ENCODE data around the gene DHCR24. TPM values are rescaled to one million over a fixed set of nuclear protein-coding genes. Genes with fewer than 3 reads are reported as not detected.

Gene DHCR24
- total RNA-seq, 2 donors from 2014 or later = 243 to 340 TPM

DNA sequence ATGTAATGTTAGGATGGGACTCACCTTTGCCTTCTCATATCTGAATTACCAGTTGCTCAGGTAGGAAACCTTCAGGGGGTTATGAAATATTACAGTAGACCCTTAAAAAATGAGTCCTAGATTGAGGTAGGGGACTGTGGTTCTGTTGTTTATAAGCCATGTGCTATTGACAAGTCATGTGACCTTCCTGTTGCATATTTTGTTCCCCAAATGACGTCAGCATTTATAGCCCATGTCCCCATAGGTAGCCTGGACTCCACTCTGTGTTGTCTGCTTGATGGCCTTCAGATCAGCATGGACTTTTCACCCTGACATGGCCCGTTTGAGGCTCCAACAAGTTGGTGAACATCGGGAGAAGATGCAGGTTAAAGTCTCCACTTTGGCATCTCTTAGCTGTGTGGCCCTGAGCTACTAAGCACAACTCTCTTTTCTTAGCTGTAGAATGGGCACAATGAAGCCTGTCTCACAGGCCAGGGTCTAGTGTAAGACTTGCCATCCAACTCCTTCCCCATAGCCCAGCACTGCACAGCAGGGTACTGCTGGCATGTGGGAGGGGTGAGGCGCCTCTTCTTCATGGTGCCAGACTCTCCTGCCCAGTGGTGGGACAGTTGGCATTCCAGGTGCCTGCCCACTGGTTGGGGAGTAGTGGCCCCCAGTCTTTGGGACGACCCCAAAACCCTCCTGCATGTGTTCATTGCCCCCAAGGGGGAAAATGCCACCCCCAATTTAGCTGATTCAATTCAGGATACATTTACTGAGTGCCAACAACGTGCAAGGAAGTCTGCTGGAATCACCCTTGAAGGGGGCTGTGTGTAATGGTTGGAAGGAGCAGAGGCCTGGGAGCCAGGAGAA is 49.8 kb downstream of the DHCR24 start:
- H3K27ac Mint-ChIP-seq = no peak overlapping the region
- Histone ChIP-seq H3K9me3 (ENCODE audit: control insufficient read depth, low read length) (no peaks in the 10 kb centered on the region), H3K4me1 (ENCODE audit: control insufficient read depth, insufficient read depth, low read length) (no peaks in the 10 kb centered on the region), H3K36me3 (ENCODE audit: control insufficient read depth, insufficient read depth, low read length) (no peaks in the 10 kb centered on the region), H3K27me3 (ENCODE audit: control insufficient read depth, insufficient read depth, low read length, poor library complexity, severe bottlenecking) (no peaks in the 10 kb centered on the region), H3K4me3 (ENCODE audit: low read length) (no peak overlapping the region), H3K9ac (ENCODE audit: extremely low read depth, low read length, poor library complexity, severe bottlenecking) (no peak overlapping the region), H3K27ac (ENCODE audit: low read depth, low read length) (no peak overlapping the region)
- H3K27me3 Mint-ChIP-seq (ENCODE audit: insufficient read depth) = peaks cover 1% of the 10 kb centered on the region
- WGBS, 2 experiments (ENCODE audit: insufficient coverage in 1 of 2, insufficient read length in 1 of 2) = 89 to 95% methylated on average over 5 to 6 of the region's 6 CpGs
- no peak overlapping the region for H3K4me3 Mint-ChIP-seq
- DNase-seq = peak; percentile 20
- H3K4me1 Mint-ChIP-seq = no peaks in the 10 kb centered on the region
- no peaks in the 10 kb centered on the region for H3K9me3 Mint-ChIP-seq
- TF ChIP-seq, protein P1, sequence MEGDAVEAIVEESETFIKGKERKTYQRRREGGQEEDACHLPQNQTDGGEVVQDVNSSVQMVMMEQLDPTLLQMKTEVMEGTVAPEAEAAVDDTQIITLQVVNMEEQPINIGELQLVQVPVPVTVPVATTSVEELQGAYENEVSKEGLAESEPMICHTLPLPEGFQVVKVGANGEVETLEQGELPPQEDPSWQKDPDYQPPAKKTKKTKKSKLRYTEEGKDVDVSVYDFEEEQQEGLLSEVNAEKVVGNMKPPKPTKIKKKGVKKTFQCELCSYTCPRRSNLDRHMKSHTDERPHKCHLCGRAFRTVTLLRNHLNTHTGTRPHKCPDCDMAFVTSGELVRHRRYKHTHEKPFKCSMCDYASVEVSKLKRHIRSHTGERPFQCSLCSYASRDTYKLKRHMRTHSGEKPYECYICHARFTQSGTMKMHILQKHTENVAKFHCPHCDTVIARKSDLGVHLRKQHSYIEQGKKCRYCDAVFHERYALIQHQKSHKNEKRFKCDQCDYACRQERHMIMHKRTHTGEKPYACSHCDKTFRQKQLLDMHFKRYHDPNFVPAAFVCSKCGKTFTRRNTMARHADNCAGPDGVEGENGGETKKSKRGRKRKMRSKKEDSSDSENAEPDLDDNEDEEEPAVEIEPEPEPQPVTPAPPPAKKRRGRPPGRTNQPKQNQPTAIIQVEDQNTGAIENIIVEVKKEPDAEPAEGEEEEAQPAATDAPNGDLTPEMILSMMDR (conservative IDR thresholded peaks at IDR 0.05) = no peak
- H3K36me3 Mint-ChIP-seq (ENCODE audit: low read depth) = no peaks in the 10 kb centered on the region

DNA sequence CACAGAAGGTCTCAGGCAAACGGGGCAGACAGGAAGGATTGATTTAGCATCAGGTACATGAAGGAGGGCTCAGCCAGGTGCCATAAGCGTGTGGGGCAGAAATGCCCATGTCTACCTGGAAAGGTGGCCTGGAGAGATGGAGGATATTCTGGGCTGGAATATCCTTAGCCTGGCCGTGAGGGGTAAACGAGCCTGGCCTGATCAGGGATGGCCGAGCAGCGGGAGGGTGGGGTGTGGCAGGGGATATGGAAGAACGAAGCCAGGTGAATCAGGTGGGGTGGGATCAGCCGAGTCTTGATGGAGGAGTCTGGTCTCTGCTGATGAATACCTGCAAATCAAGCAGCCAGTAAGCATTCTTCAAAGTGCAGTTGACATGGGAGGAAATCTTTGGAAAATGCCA is 50.4 kb downstream of the DHCR24 start:
- TF ChIP-seq, protein P1 (conservative IDR thresholded peaks at IDR 0.05) = no peak
- Histone ChIP-seq H3K4me3 (ENCODE audit: low read length) (no peak overlapping the region), H3K36me3 (ENCODE audit: control insufficient read depth, insufficient read depth, low read length) (no peaks in the 10 kb centered on the region), H3K4me1 (ENCODE audit: control insufficient read depth, insufficient read depth, low read length) (no peaks in the 10 kb centered on the region), H3K27ac (ENCODE audit: low read depth, low read length) (no peak overlapping the region), H3K27me3 (ENCODE audit: control insufficient read depth, insufficient read depth, low read length, poor library complexity, severe bottlenecking) (no peaks in the 10 kb centered on the region), H3K9ac (ENCODE audit: extremely low read depth, low read length, poor library complexity, severe bottlenecking) (no peak overlapping the region), H3K9me3 (ENCODE audit: control insufficient read depth, low read length) (no peaks in the 10 kb centered on the region)
- Mint-ChIP-seq H3K4me3 (no peak overlapping the region), H3K9me3 (no peaks in the 10 kb centered on the region), H3K27me3 (ENCODE audit: insufficient read depth) (peaks cover 1% of the 10 kb centered on the region), H3K4me1 (no peaks in the 10 kb centered on the region), H3K36me3 (ENCODE audit: low read depth) (no peaks in the 10 kb centered on the region), H3K27ac (no peak overlapping the region)
- 90 to 92% methylated on average over 6 to 8 of the region's 8 CpGs for whole genome bisulfite sequencing, 2 experiments (ENCODE audit: insufficient coverage in 1 of 2, insufficient read length in 1 of 2)
- peak; percentile 36 for DNase-seq

DNA sequence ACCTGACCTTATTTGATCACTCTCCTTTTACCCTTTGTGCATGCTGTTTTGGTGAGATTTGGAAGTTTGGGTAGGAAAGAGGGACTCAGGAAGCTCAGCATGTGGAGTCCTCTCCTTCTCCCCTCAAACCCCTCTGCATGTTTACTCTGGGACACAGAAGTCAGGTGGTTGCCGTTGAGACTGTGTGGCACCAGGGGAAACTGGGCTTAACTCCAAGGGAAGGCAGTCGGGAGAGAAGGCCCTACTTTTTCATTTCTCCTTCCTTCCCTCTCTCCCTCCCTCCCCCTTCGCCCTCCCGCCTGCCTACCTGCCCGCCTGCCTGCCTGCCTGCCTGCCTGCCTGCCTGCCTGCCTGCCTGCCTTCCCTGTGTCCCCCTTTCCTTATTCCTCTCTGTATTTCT is 51.0 kb downstream of the DHCR24 start:
- Mint-ChIP-seq H3K27me3 (ENCODE audit: insufficient read depth) (peaks cover 6% of the 10 kb centered on the region), H3K9me3 (no peaks in the 10 kb centered on the region), H3K36me3 (ENCODE audit: low read depth) (no peaks in the 10 kb centered on the region), H3K27ac (no peak overlapping the region), H3K4me1 (no peaks in the 10 kb centered on the region), H3K4me3 (no peak overlapping the region)
- Histone ChIP-seq H3K4me1 (ENCODE audit: control insufficient read depth, insufficient read depth, low read length) (no peaks in the 10 kb centered on the region), H3K4me3 (ENCODE audit: low read length) (no peak overlapping the region), H3K9ac (ENCODE audit: extremely low read depth, low read length, poor library complexity, severe bottlenecking) (no peak overlapping the region), H3K9me3 (ENCODE audit: control insufficient read depth, low read length) (no peaks in the 10 kb centered on the region), H3K27me3 (ENCODE audit: control insufficient read depth, insufficient read depth, low read length, poor library complexity, severe bottlenecking) (peaks cover 2% of the 10 kb centered on the region), H3K36me3 (ENCODE audit: control insufficient read depth, insufficient read depth, low read length) (no peaks in the 10 kb centered on the region), H3K27ac (ENCODE audit: low read depth, low read length) (no peak overlapping the region)
- WGBS, 2 experiments (ENCODE audit: insufficient coverage in 1 of 2, insufficient read length in 1 of 2) = 79 to 100% methylated on average over 1 to 2 of the region's 5 CpGs
- TF ChIP-seq, protein P1 (conservative IDR thresholded peaks at IDR 0.05) = no peak
- DNase-seq = peak; percentile 26

Data from endodermal cell (in vitro differentiated cells).